Hepatocyte (in vitro differentiated cells): ENCODE results near the gene SMG9.

Experiments used
- EZH2phosphoT487 ChIP-seq: fragments of 200-600 bp; sonication (generic); IDR thresholded peaks from one replicate; pipeline ENCODE4 v1.6.1; 2018; ENCODE audit warnings: antibody characterized with exemption, mild to moderate bottlenecking, low read depth, moderate library complexity; ENCODE audit not compliant: unreplicated experiment, severe bottlenecking
- TF ChIP-seq, protein P1 (sequence below): fragments of 200-600 bp; sonication (generic); IDR thresholded peaks from 2 replicates; pipeline ENCODE4 v1.5.1; 2016; ENCODE audit warnings: antibody characterized with exemption, mild to moderate bottlenecking; ENCODE audit not compliant: poor library complexity

DNA sequence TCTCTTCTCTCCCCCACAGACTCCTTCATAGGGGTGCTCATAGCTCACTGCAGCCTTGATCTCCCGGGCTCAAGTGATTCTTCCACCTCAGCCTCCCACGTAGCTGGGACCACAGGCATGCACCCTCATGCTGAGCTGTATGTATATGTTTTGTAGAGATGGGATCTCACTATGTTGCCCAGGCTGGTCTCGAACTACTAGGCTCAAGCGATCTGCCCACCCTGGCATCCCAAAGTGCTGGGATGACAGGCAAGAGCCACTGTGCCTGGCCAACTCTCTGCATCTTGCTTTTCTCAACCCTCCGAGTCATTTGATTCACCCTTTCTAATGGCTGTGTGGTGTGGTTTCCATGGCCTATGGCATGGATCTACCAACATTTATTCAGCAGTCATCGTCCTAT lies 49.0 kb downstream of the SMG9 start:
- TF ChIP-seq, protein P1, sequence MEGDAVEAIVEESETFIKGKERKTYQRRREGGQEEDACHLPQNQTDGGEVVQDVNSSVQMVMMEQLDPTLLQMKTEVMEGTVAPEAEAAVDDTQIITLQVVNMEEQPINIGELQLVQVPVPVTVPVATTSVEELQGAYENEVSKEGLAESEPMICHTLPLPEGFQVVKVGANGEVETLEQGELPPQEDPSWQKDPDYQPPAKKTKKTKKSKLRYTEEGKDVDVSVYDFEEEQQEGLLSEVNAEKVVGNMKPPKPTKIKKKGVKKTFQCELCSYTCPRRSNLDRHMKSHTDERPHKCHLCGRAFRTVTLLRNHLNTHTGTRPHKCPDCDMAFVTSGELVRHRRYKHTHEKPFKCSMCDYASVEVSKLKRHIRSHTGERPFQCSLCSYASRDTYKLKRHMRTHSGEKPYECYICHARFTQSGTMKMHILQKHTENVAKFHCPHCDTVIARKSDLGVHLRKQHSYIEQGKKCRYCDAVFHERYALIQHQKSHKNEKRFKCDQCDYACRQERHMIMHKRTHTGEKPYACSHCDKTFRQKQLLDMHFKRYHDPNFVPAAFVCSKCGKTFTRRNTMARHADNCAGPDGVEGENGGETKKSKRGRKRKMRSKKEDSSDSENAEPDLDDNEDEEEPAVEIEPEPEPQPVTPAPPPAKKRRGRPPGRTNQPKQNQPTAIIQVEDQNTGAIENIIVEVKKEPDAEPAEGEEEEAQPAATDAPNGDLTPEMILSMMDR = no peak
- no peak for TF ChIP-seq EZH2phosphoT487
